HFF-Myc (cell line): ENCODE data around the gene AMZ1.
A peak's percentile ranks its signal among the peaks of the same experiment; 100 is the strongest.

Experiments used
- DNase-seq: peaks from one replicate; pipeline ENCODE4 v3.0.0-alpha.2; 2011; ENCODE audit warnings: low read depth; ENCODE audit errors: extremely low read depth
- H3K4me3 ChIP-seq: replicated peaks from 2 replicates; pipeline ENCODE4 v1.5.1; 2011; ENCODE audit warnings: low read depth, mild to moderate bottlenecking, control low read depth, low read length
- CTCF ChIP-seq: IDR thresholded peaks from 2 replicates; pipeline ENCODE4 v1.5.1; 2012; ENCODE audit warnings: mild to moderate bottlenecking, low read depth, low read length, control low read depth; ENCODE audit errors: missing control alignments

The AMZ1 gene

GRCh38 chr7:2757904-2758672 lies 70.1 kb downstream of the AMZ1 start:
- TF ChIP-seq CTCF: no peak
- H3K4me3 ChIP-seq: peak overlapping the region; percentile 29
- peak; percentile 99 for DNase-seq

DNA sequence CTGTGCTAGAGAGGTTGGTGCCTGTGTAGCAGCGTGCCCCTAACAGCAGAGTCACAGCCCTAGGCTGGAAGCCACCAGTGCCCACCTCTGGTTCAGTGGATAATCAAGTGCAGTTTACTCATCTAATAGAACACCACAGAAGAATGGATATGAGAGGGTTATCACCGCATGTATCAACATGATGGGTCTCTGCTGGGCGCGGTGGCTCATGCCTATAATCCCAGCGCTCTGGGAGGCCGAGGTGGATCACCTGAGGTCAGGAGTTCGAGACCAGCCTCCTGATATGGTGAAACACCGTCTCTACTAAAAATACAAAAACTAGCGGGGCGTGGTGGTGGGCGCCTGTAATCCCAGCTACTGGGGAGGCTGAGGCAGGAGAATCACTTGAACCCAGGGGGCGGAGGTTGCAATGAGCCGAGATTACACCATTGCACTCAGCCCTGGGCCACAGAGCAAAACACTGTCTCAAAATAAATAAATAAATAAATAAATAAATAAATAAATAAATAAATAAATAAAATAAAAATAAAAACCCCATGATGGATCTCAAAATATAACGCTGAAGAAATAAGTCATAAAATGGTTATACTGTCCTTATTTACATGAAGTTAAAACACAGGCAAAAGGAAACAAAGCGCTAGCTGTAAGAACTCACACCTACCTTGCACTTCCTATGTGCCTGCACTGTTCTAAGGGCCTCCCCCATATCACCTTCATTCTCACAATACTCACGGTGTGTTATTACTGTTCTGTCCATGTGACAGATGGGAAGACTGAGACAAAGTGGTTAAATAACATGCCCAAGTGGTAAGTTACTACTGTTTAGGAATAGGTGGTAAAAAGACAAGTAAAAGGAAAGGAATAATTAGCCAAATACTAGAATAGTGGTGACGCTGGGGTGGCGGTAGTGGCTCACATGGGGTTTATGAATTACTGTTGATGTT lies 70.9 kb downstream of the AMZ1 start:
- no peak for DNase-seq
- H3K4me3 ChIP-seq: peak overlapping the region; percentile 29
- no peak for TF ChIP-seq CTCF

- no peak overlapping the region for H3K4me3 ChIP-seq
- TF ChIP-seq CTCF: no peak
- no peak for DNase-seq
Measured at GRCh38 chr7:2759736-2760097, 71.7 kb downstream of the AMZ1 start.

GRCh38 chr7:2760098-2760889 lies 72.3 kb downstream of the AMZ1 start:
- no peak overlapping the region for H3K4me3 ChIP-seq
- TF ChIP-seq CTCF: peak; percentile 60
- no peak for DNase-seq

DNA sequence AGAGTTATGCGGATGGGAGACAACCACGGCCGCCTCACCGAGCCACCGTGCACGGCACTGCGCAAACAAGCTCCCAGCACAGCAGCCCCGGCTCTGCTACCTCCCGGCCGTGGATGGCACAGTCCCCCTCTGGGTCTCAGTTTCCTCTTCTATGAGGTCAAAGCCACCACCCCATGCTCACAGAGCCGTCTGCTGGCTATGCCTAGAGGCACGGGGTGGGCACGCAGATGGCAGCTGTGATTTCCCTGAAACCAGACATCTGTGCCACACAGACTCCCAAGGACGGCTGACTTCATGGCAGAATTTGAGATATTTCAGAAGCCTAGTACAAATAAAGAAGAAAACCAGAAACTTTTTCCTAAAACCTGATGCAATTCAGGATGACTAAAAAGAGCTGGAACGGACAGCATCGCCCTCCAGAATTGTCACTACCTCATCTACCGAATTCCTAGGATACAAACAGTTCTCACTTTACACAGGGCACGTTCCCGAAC lies 73.2 kb downstream of the AMZ1 start:
- no peak for TF ChIP-seq CTCF

GRCh38 chr7:2761801-2762497 lies 73.9 kb downstream of the AMZ1 start:
- no peak for TF ChIP-seq CTCF
- DNase-seq: no peak
- H3K4me3 ChIP-seq: no peak overlapping the region

More for the DNA sequence above, 73.2 kb downstream of the AMZ1 start:
- H3K4me3 ChIP-seq: no peak overlapping the region
- no peak for DNase-seq
